Esophagus muscularis mucosa (tissue), 4 donors: ENCODE data around the gene MAPK8. TPM values are rescaled to one million over a fixed set of nuclear protein-coding genes. Genes with fewer than 3 reads are reported as not detected.

Experiments
- DNase-seq: peaks from one replicate; pipeline ENCODE4 v3.0.0-alpha.2; 2017; ENCODE audit errors: extremely low spot score
- H3K27ac ChIP-seq, 4 donors: fragments of 200-600 bp; sonication (generic); replicated peaks in 1 of 4; 1 replicate in 3 of 4; 2 replicates in 1 of 4; pipeline ENCODE4 v1.5.1; 2016 to 2019; ENCODE audit warnings: mild to moderate bottlenecking in 1 of 4
- H3K27me3 ChIP-seq, 4 donors: fragments of 200-600 bp; sonication (generic); one replicate each; pipeline versions ENCODE4 v1.5.1 to v1.6.0; 2016 to 2019
- H3K36me3 ChIP-seq, 4 donors: fragments of 200-600 bp; sonication (generic); one replicate each; pipeline ENCODE4 v1.5.1; 2016 to 2019
- H3K4me1 ChIP-seq, 4 donors: fragments of 200-600 bp; sonication (generic); one replicate each; pipeline ENCODE4 v1.5.1; 2016 to 2019
- H3K4me3 ChIP-seq, 4 donors: fragments of 200-600 bp; sonication (generic); 1 replicate in 2 of 4; 2 replicates in 2 of 4; pipeline ENCODE4 v1.5.1; 2016 to 2019; ENCODE audit warnings: mild to moderate bottlenecking in 4 of 4, moderate library complexity in 1 of 4
- H3K9me3 ChIP-seq, 4 donors: fragments of 200-600 bp; sonication (generic); 1 replicate in 3 of 4; 2 replicates in 1 of 4; pipeline ENCODE4 v1.5.1; 2016 to 2019
- CTCF ChIP-seq, 3 experiments: fragments of 200-600 bp in 2 of 3; fragments of 450-650 bp in 1 of 3; sonication (generic) in 2 of 3; IDR thresholded peaks; one replicate each; pipeline ENCODE4 v1.5.1; 2017 to 2019; ENCODE audit warnings: antibody characterized with exemption in 3 of 3, mild to moderate bottlenecking in 2 of 3, moderate library complexity in 1 of 3
- EP300 ChIP-seq: sonication (generic); formaldehyde crosslinking; IDR thresholded peaks from one replicate; pipeline ENCODE4 v1.6.1; 2017; ENCODE audit warnings: antibody characterized with exemption
- POLR2A ChIP-seq: fragments of 450-650 bp; IDR thresholded peaks from one replicate; pipeline ENCODE4 v1.6.1; 2017; ENCODE audit warnings: antibody characterized with exemption, moderate library complexity, mild to moderate bottlenecking, low read depth
- POLR2AphosphoS5 ChIP-seq, 2 donors: sonication (generic); formaldehyde crosslinking; IDR thresholded peaks; one replicate each; pipeline ENCODE4 v1.6.1; 2017; ENCODE audit warnings: antibody characterized with exemption in 2 of 2
- WGBS: methylation state at CpG from one replicate; pipeline ENCODE4 v1.1.5; 2018; 5-methylcytosine and 5-hydroxymethylcytosine counted together
- intact Hi-C: fragments of 100-400 bp; cut with DNase I; formaldehyde crosslinking; loops from one replicate; pipeline ENCODE4 v1.15.1; 2023
- total RNA-seq, 4 donors: library from RNA; depleted of rRNA; stranded (reverse); fragments of >200 nt; gene quantifications; one replicate each; pipeline versions ENCODE4 v1.1.0 to v1.2.1, GENCODE V29; 2016

Gene MAPK8
- total RNA-seq, 4 donors from 2014 or later = 26.8 to 50.0 (median 33.1) TPM

- H3K27ac ChIP-seq = no peak overlapping the region
- DNase-seq = no peak
Measured at GRCh38 chr10:48390933-48391845, 84.7 kb downstream of the MAPK8 start.

GRCh38 chr10:48391994-48392393 is 85.5 kb downstream of the MAPK8 start:
- no peaks in the 10 kb centered on the region for H3K36me3 ChIP-seq
- H3K4me1 ChIP-seq = peaks cover 17 to 23% (median 18%) of the 10 kb centered on the region in 4 donors
- no peaks in the 10 kb centered on the region for H3K27me3 ChIP-seq
- 94% methylated on average over 3 of the region's 3 CpGs for WGBS
- H3K4me3 ChIP-seq = no peak overlapping the region
- H3K9me3 ChIP-seq = no peaks in the 10 kb centered on the region
- intact Hi-C loops = no loop called here
- no peak overlapping the region for H3K27ac ChIP-seq
- no peak for DNase-seq
- TF ChIP-seq POLR2AphosphoS5 (IDR thresholded peaks at IDR 0.05) (no peak), POLR2A (no peak), CTCF (IDR thresholded peaks at IDR 0.05) (no peak), EP300 (no peak)

More at GRCh38 chr10:48390933-48391845, 84.7 kb downstream of the MAPK8 start:
- peaks cover 17 to 31% (median 18%) of the 10 kb centered on the region in 4 donors for H3K4me1 ChIP-seq
- no peaks in the 10 kb centered on the region for H3K36me3 ChIP-seq
- intact Hi-C loops = no loop called here
- H3K27me3 ChIP-seq = no peaks in the 10 kb centered on the region
- no peaks in the 10 kb centered on the region for H3K9me3 ChIP-seq
- no peak for TF ChIP-seq EP300
- no peak for TF ChIP-seq CTCF (IDR thresholded peaks at IDR 0.05)
- TF ChIP-seq POLR2AphosphoS5 (IDR thresholded peaks at IDR 0.05) = no peak
- no peak for TF ChIP-seq POLR2A
- WGBS = 93% methylated on average over 4 of the region's 4 CpGs
- H3K4me3 ChIP-seq = no peak overlapping the region

GRCh38 chr10:48398261-48398660 is 91.8 kb downstream of the MAPK8 start:
- no peak for DNase-seq
- Histone ChIP-seq H3K27ac (no peak overlapping the region), H3K4me3 (no peak overlapping the region), H3K4me1 (peaks cover 0 to 26% (median 22%) of the 10 kb centered on the region in 4 donors), H3K27me3 (no peaks in the 10 kb centered on the region), H3K9me3 (no peaks in the 10 kb centered on the region), H3K36me3 (no peaks in the 10 kb centered on the region)
- WGBS = 91% methylated on average over 4 of the region's 4 CpGs
- TF ChIP-seq EP300 (no peak), POLR2AphosphoS5 (IDR thresholded peaks at IDR 0.05) (no peak), CTCF (IDR thresholded peaks at IDR 0.05) (no peak), POLR2A (no peak)
- intact Hi-C loops = no loop called here

GRCh38 chr10:48399056-48399541 is 92.6 kb downstream of the MAPK8 start:
- TF ChIP-seq EP300 (no peak), POLR2AphosphoS5 (IDR thresholded peaks at IDR 0.05) (no peak), CTCF (IDR thresholded peaks at IDR 0.05) (no peak), POLR2A (no peak)
- DNase-seq = no peak
- no peaks in the 10 kb centered on the region for H3K27me3 ChIP-seq
- H3K36me3 ChIP-seq = no peaks in the 10 kb centered on the region
- intact Hi-C loops = no loop called here
- 81% methylated on average over 5 of the region's 5 CpGs for WGBS
- H3K27ac ChIP-seq = no peak overlapping the region
- H3K9me3 ChIP-seq = no peaks in the 10 kb centered on the region
- no peak overlapping the region for H3K4me3 ChIP-seq
- peaks cover 0 to 26% (median 22%) of the 10 kb centered on the region in 4 donors for H3K4me1 ChIP-seq
